ENCODE measurements around the gene STX1A. TPM values are rescaled to one million over a fixed set of nuclear protein-coding genes. Genes with fewer than 3 reads are reported as not detected.
A peak's percentile ranks its signal among the peaks of the same experiment; 100 is the strongest.

STX1A gene
- total RNA-seq, 1 experiment from 2014 or later: 20.4 TPM

DNA sequence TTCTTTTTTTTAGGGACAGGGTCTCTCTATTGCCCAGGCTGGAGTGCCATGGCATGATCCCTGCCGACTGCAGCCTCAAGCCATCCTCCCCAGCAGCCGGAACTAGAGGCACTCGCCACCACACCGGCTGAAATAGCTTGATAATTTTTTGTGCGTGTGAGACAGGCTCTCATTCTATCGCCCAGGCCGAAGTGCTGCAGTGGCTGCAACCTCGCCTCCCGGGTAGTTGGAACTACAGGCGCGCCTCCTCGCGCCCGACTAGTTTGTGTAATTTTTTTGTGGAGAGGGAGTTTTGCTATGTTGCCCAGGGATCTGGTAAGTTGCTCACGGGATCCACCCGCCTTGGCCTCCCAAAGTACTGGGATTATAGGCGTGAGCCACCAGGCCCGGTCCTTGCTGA, 34.2 kb downstream of the STX1A start (continued):
- TF ChIP-seq, protein P1, sequence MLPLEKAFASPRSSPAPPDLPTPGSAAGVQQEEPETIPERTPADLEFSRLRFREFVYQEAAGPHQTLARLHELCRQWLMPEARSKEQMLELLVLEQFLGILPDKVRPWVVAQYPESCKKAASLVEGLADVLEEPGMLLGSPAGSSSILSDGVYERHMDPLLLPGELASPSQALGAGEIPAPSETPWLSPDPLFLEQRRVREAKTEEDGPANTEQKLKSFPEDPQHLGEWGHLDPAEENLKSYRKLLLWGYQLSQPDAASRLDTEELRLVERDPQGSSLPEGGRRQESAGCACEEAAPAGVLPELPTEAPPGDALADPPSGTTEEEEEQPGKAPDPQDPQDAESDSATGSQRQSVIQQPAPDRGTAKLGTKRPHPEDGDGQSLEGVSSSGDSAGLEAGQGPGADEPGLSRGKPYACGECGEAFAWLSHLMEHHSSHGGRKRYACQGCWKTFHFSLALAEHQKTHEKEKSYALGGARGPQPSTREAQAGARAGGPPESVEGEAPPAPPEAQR (CRISPR knock-in tag; IDR thresholded peaks at IDR 0.05): no peak
- TF ChIP-seq FOXP1 (CRISPR knock-in tag; IDR thresholded peaks at IDR 0.05; ENCODE audit: borderline replicate concordance): no peak

DNA sequence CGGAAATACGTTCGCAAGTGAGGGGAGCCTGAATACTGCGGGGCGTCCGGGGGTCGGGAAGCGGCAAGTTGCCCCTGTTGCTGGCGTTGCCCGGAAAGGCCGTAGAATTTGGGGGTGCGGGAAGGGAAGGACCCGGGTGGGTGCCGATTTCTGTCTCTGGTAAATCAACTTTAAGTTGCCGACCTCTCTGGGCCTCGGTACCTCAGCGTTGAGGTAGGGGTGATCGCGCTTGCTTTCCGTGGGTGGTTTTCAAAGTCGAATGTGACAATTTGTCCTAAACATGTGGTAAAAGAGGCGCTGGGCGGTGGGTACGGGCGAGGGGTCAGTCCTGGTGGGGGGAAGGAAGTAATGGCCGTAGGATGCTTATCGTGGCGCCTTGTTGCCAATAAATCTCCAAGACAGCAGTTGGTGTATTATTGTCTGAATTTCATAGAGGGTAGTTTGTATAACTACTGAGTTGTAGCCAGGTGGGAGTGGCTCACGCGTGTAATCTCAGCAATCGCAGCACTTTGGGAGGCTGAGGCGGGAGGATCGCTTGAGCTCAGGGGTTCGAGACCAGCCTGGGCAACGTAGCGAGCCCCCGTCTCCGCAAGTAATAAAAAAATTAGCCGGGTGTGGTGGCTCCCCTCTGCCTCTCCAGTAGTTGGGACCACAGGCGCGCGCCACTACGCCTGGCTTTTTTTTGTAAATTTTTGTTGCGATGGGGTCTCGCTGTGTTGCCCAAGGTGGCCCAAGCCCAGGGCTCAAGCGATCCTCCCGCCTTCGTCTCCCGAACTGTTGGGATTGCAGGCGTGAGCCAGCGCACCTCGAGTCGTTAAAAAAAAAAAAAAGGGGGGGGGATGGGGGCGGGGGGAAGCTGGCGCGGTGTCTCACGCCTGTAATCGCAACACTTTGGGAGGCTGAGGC, 35.4 kb downstream of the STX1A start:
- peaks cover 24% of the 10 kb centered on the region for H3K36me3 Mint-ChIP-seq
- ATAC-seq (no peak), DNase-seq (ENCODE audit: low spot score) (no peak)
- H3K4me1 Mint-ChIP-seq: peaks cover 19% of the 10 kb centered on the region
- TF ChIP-seq, protein P2, sequence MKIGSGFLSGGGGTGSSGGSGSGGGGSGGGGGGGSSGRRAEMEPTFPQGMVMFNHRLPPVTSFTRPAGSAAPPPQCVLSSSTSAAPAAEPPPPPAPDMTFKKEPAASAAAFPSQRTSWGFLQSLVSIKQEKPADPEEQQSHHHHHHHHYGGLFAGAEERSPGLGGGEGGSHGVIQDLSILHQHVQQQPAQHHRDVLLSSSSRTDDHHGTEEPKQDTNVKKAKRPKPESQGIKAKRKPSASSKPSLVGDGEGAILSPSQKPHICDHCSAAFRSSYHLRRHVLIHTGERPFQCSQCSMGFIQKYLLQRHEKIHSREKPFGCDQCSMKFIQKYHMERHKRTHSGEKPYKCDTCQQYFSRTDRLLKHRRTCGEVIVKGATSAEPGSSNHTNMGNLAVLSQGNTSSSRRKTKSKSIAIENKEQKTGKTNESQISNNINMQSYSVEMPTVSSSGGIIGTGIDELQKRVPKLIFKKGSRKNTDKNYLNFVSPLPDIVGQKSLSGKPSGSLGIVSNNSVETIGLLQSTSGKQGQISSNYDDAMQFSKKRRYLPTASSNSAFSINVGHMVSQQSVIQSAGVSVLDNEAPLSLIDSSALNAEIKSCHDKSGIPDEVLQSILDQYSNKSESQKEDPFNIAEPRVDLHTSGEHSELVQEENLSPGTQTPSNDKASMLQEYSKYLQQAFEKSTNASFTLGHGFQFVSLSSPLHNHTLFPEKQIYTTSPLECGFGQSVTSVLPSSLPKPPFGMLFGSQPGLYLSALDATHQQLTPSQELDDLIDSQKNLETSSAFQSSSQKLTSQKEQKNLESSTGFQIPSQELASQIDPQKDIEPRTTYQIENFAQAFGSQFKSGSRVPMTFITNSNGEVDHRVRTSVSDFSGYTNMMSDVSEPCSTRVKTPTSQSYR (CRISPR knock-in tag; IDR thresholded peaks at IDR 0.05): no peak
- no peak for TF ChIP-seq NFYB (CRISPR knock-in tag; conservative IDR thresholded peaks at IDR 0.05; ENCODE audit: low read depth)
- TF ChIP-seq ZNF396 (CRISPR knock-in tag; IDR thresholded peaks at IDR 0.05; ENCODE audit: borderline replicate concordance): no peak
- TF ChIP-seq, protein P3, sequence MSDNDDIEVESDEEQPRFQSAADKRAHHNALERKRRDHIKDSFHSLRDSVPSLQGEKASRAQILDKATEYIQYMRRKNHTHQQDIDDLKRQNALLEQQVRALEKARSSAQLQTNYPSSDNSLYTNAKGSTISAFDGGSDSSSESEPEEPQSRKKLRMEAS (CRISPR knock-in tag; IDR thresholded peaks at IDR 0.05): no peak
- TF ChIP-seq FOXJ3 (CRISPR knock-in tag; IDR thresholded peaks at IDR 0.05; ENCODE audit: borderline replicate concordance): no peak
- TF ChIP-seq, protein P4, sequence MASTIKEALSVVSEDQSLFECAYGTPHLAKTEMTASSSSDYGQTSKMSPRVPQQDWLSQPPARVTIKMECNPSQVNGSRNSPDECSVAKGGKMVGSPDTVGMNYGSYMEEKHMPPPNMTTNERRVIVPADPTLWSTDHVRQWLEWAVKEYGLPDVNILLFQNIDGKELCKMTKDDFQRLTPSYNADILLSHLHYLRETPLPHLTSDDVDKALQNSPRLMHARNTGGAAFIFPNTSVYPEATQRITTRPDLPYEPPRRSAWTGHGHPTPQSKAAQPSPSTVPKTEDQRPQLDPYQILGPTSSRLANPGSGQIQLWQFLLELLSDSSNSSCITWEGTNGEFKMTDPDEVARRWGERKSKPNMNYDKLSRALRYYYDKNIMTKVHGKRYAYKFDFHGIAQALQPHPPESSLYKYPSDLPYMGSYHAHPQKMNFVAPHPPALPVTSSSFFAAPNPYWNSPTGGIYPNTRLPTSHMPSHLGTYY (CRISPR knock-in tag; IDR thresholded peaks at IDR 0.05): no peak
- TF ChIP-seq ZNF423 (CRISPR knock-in tag; IDR thresholded peaks at IDR 0.05): no peak
- TF ChIP-seq, protein P5, sequence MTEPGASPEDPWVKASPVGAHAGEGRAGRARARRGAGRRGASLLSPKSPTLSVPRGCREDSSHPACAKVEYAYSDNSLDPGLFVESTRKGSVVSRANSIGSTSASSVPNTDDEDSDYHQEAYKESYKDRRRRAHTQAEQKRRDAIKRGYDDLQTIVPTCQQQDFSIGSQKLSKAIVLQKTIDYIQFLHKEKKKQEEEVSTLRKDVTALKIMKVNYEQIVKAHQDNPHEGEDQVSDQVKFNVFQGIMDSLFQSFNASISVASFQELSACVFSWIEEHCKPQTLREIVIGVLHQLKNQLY (CRISPR knock-in tag; IDR thresholded peaks at IDR 0.05): no peak
- POLR2A ChIA-PET: interaction anchor here (0.6 to 1.3 kb wide), 3 partner anchors 10 to 20 kb away, joined by 3 to 8 read pairs (median 4); no protein-coding TSS in a partner anchor
- peak overlapping the region; percentile 95 for H3K4me3 Mint-ChIP-seq
- CTCF ChIA-PET: interaction anchor here (0.6 to 3.6 kb wide), 8 partner anchors 16 to 430 kb away, joined by 3 to 18 read pairs (median 4); no protein-coding TSS in a partner anchor
- no peaks in the 10 kb centered on the region for H3K27me3 Mint-ChIP-seq (ENCODE audit: low read depth)
- no peaks in the 10 kb centered on the region for H3K9me3 Mint-ChIP-seq
- peak overlapping the region; percentile 94 for H3K27ac Mint-ChIP-seq

DNA sequence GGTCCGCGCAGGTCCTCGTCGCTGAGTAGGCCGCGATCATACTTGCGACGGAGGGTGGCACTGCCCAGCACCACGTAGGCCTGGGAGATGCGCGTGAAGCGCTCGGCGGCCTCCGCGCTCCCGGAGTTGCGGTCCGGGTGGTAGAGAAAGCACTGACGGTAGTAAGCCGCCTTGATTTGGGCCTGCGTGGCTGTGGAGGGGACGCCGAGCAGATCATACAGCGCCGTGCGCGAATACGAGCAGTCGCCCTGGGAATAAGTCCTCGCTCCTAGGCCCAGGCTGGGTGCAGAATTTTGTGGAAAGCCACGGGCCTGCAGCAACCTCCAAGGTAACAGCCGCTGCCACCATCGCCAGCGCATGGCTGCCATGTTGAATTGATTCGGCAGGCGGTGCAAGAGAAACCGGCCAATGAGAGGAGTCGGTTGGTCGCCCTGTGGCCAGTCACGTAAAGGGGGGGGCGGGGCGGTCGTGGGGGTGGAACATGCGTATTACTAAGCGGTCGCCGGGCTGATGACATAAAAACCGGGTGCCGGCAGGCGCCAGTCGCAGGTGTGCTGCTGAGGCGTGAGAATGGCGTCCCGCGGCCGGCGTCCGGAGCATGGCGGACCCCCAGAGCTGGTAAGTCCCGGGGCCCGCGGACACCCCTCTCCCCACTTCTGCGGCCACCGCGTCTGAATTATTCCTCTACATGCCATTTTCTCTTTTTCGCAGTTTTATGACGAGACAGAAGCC, 36.2 kb downstream of the STX1A start, which contains the start of the genes BUD23 and DNAJC30:
Gene BUD23 (plus strand): TSS at position 542 of the 732 bp plus-strand sequence. CDS start 29 bp downstream, at position 571.
Gene DNAJC30 (minus strand): TSS at position 398 of the 732 bp plus-strand sequence. CDS start 30 bp downstream, at position 368.
- Mint-ChIP-seq H3K9me3 (no peaks in the 10 kb centered on the region), H3K4me3 (peak within 1 kb of the TSS; percentile 95), H3K36me3 (peaks cover 25% of the 10 kb centered on the region), H3K4me1 (peaks cover 19% of the 10 kb centered on the region), H3K27ac (peak within 1 kb of the TSS; percentile 94), H3K27me3 (ENCODE audit: low read depth) (no peaks in the 10 kb centered on the region)
- ChIA-PET POLR2A (interaction anchor here (0.6 kb wide), 1 partner anchor 13 kb away, joined by 3 read pairs; no protein-coding TSS in a partner anchor), CTCF (interaction anchor here (0.6 to 3.6 kb wide), 2 partner anchors 76 to 431 kb away, joined by 4 to 18 read pairs; no protein-coding TSS in a partner anchor)
- peak; percentile 95 for ATAC-seq
- peak; percentile 97 for DNase-seq (ENCODE audit: low spot score)
- TF ChIP-seq NFYB (CRISPR knock-in tag; conservative IDR thresholded peaks at IDR 0.05; ENCODE audit: low read depth) (peak; percentile 81), KAT7 (CRISPR knock-in tag; IDR thresholded peaks at IDR 0.05; ENCODE audit: borderline replicate concordance) (0 out of 2 replicates have a peak, but pooled peaks have one; percentile 33), CREB1 (CRISPR knock-in tag; IDR thresholded peaks at IDR 0.05) (peak; percentile 48; the same call in 1 of the 2 replicates), CREM (CRISPR knock-in tag; IDR thresholded peaks at IDR 0.05) (peak; percentile 94), ZBTB21 (CRISPR knock-in tag; IDR thresholded peaks at IDR 0.05; ENCODE audit: borderline replicate concordance) (no peak), ZNF416 (CRISPR knock-in tag; IDR thresholded peaks at IDR 0.05) (no peak)
- TF ChIP-seq, protein P6, sequence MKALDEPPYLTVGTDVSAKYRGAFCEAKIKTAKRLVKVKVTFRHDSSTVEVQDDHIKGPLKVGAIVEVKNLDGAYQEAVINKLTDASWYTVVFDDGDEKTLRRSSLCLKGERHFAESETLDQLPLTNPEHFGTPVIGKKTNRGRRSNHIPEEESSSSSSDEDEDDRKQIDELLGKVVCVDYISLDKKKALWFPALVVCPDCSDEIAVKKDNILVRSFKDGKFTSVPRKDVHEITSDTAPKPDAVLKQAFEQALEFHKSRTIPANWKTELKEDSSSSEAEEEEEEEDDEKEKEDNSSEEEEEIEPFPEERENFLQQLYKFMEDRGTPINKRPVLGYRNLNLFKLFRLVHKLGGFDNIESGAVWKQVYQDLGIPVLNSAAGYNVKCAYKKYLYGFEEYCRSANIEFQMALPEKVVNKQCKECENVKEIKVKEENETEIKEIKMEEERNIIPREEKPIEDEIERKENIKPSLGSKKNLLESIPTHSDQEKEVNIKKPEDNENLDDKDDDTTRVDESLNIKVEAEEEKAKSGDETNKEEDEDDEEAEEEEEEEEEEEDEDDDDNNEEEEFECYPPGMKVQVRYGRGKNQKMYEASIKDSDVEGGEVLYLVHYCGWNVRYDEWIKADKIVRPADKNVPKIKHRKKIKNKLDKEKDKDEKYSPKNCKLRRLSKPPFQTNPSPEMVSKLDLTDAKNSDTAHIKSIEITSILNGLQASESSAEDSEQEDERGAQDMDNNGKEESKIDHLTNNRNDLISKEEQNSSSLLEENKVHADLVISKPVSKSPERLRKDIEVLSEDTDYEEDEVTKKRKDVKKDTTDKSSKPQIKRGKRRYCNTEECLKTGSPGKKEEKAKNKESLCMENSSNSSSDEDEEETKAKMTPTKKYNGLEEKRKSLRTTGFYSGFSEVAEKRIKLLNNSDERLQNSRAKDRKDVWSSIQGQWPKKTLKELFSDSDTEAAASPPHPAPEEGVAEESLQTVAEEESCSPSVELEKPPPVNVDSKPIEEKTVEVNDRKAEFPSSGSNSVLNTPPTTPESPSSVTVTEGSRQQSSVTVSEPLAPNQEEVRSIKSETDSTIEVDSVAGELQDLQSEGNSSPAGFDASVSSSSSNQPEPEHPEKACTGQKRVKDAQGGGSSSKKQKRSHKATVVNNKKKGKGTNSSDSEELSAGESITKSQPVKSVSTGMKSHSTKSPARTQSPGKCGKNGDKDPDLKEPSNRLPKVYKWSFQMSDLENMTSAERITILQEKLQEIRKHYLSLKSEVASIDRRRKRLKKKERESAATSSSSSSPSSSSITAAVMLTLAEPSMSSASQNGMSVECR (CRISPR knock-in tag; IDR thresholded peaks at IDR 0.05; ENCODE audit: borderline replicate concordance): peak; percentile 66; the same call in 1 of the 2 replicates
